Mucosa of rectum (tissue), 2 donors: ENCODE data around the gene GNAI2.

Experiments used
- H3K27ac ChIP-seq, 2 donors: one replicate each; pipeline ENCODE4 v1.7.0; 2013; ENCODE audit warnings: inconsistent platforms in 2 of 2, low read depth in 2 of 2, low read length in 2 of 2
- H3K27me3 ChIP-seq, 2 donors: one replicate each; pipeline ENCODE4 v1.7.0; 2013; ENCODE audit warnings: low read length in 2 of 2; ENCODE audit not compliant: control insufficient read depth in 2 of 2, insufficient read depth in 2 of 2
- H3K36me3 ChIP-seq, 2 donors: one replicate each; pipeline ENCODE4 v1.7.0; 2013; ENCODE audit warnings: low read length in 2 of 2; ENCODE audit not compliant: control insufficient read depth in 2 of 2, insufficient read depth in 2 of 2
- H3K4me1 ChIP-seq, 2 donors: one replicate each; pipeline ENCODE4 v1.7.0; 2013; ENCODE audit warnings: low read length in 2 of 2, mild to moderate bottlenecking in 1 of 2; ENCODE audit not compliant: control insufficient read depth in 2 of 2, insufficient read depth in 2 of 2
- H3K4me3 ChIP-seq, 2 donors: one replicate each; pipeline ENCODE4 v1.7.0; 2013; ENCODE audit warnings: low read length in 2 of 2
- H3K9ac ChIP-seq, 2 donors: one replicate each; pipeline ENCODE4 v1.7.0; 2013; ENCODE audit warnings: low read length in 2 of 2, low read depth in 1 of 2, mild to moderate bottlenecking in 1 of 2
- H3K9me3 ChIP-seq, 2 donors: one replicate each; pipeline ENCODE4 v1.7.0; 2013; ENCODE audit warnings: low read length in 2 of 2; ENCODE audit not compliant: control insufficient read depth in 2 of 2
- donor health status: healthy.
- donor health status: Normal muscosa, but diverticular disease.

Gene GNAI2

GRCh38 chr3:50300681-50301254 lies 64.8 kb downstream of the GNAI2 start:
- Histone ChIP-seq H3K36me3 (no peaks in the 10 kb centered on the region), H3K27ac (peak overlapping the region; percentile 88 to 93), H3K9me3 (no peaks in the 10 kb centered on the region), H3K27me3 (no peaks in the 10 kb centered on the region), H3K4me1 (peaks cover 28 to 34% of the 10 kb centered on the region in 2 donors), H3K9ac (peak overlapping the region; percentile 69 to 82), H3K4me3 (peak overlapping the region in 1 of 2 donors; percentile 66)

GRCh38 chr3:50302095-50303012 lies 66.3 kb downstream of the GNAI2 start:
- H3K36me3 ChIP-seq, result no peaks in the 10 kb centered on the region
- no peak overlapping the region for H3K9ac ChIP-seq
- H3K9me3 ChIP-seq, result no peaks in the 10 kb centered on the region
- H3K27me3 ChIP-seq, result no peaks in the 10 kb centered on the region
- peaks cover 28 to 34% of the 10 kb centered on the region in 2 donors for H3K4me1 ChIP-seq
- H3K27ac ChIP-seq, result peak overlapping the region in 1 of 2 donors; percentile 19
- no peak overlapping the region for H3K4me3 ChIP-seq

GRCh38 chr3:50303013-50303815 lies 67.2 kb downstream of the GNAI2 start, which contains the start of gene HYAL1:
Gene HYAL1, minus strand, starts transcription at chr3:50303574. Its CDS starts 618 bp downstream, at chr3:50302956.
- no peaks in the 10 kb centered on the region for H3K27me3 ChIP-seq
- peaks cover 25 to 31% of the 10 kb centered on the region in 2 donors for H3K4me1 ChIP-seq
- no peak within 1 kb of the TSS for H3K4me3 ChIP-seq
- H3K36me3 ChIP-seq, result no peaks in the 10 kb centered on the region
- no peaks in the 10 kb centered on the region for H3K9me3 ChIP-seq
- peak within 1 kb of the TSS in 1 of 2 donors; percentile 61 for H3K9ac ChIP-seq
- H3K27ac ChIP-seq, result peak within 1 kb of the TSS; percentile 19 to 58

- Histone ChIP-seq H3K27ac (no peak overlapping the region), H3K4me3 (no peak overlapping the region), H3K9ac (no peak overlapping the region), H3K36me3 (no peaks in the 10 kb centered on the region), H3K4me1 (peaks cover 16 to 21% of the 10 kb centered on the region in 2 donors), H3K9me3 (no peaks in the 10 kb centered on the region), H3K27me3 (no peaks in the 10 kb centered on the region)
Observed at GRCh38 chr3:50304601-50305000, 68.6 kb downstream of the GNAI2 start.
